ENCODE results near the gene UBE2D2. TPM values are rescaled to one million over a fixed set of nuclear protein-coding genes. Genes with fewer than 3 reads are reported as not detected.
A peak's percentile ranks its signal among the peaks of the same experiment; 100 is the strongest.

UBE2D2 gene
- total and polyA plus RNA-seq, 9 donors: 66.8 to 230 (median 117) TPM

DNA sequence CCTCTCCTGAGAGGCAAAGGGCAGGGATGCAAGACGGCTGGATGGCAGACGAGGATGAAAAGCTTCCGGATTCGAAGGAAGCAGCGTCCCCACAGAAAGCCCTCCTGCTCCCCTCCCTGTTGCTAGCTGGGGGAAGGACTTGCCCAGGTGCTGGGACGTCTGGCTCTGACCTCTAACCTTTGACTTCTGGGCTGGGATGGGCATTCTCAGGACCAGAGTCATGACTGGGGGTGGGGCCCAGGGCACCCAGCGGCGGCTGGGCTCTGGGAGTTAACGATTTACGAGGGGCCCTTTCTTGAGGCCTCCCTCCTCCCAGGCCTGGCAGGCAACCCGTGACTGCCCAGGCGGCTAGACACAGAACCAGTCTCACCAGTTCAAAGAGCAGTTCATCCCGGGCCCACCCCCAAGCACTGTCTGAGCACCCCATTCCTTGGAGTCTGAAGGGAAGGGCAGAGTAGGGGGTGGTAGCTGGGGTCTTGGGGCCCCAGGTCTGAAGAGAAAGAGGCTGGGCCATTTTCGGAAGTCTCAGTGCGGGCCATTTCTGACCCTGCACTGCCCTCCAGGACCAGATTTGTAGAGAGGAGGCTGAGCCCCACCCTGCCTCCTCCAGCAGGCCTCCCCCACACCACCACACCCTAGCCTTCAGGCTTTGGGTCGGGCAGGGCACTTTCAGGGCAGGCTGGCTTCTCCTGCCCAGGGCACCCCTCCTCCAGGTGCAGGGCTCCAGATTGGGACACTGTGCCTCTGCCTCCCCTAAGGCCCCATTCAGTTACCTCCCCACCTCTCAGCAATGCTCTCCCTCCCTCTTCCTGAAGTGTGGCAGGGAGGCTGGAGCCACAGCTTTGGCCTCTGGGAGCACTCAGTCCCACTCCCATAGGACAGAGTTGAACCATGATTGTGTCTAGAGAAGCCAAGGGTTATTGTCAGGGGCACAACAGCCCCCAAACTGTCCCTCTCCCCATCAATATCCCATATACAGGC lies 82.0 kb downstream of the UBE2D2 start:
- Histone ChIP-seq H3K4me3 (no peak overlapping the region), H3K27ac (no peak overlapping the region), H3K27me3 (no peaks in the 10 kb centered on the region), H3K36me3 (no peaks in the 10 kb centered on the region), H3K4me1 (ENCODE audit: insufficient read depth) (peaks cover 2% of the 10 kb centered on the region), H3K9me3 (no peaks in the 10 kb centered on the region)
- 48 to 57% (median 50%) methylated on average over 14 to 16 of the region's 16 CpGs for WGBS, 3 donors
- intact Hi-C loops (cut with DNase I): no loop called here
- TF ChIP-seq, protein P1, sequence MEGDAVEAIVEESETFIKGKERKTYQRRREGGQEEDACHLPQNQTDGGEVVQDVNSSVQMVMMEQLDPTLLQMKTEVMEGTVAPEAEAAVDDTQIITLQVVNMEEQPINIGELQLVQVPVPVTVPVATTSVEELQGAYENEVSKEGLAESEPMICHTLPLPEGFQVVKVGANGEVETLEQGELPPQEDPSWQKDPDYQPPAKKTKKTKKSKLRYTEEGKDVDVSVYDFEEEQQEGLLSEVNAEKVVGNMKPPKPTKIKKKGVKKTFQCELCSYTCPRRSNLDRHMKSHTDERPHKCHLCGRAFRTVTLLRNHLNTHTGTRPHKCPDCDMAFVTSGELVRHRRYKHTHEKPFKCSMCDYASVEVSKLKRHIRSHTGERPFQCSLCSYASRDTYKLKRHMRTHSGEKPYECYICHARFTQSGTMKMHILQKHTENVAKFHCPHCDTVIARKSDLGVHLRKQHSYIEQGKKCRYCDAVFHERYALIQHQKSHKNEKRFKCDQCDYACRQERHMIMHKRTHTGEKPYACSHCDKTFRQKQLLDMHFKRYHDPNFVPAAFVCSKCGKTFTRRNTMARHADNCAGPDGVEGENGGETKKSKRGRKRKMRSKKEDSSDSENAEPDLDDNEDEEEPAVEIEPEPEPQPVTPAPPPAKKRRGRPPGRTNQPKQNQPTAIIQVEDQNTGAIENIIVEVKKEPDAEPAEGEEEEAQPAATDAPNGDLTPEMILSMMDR (IDR thresholded peaks at IDR 0.05): no peak
- TF ChIP-seq EP300 (IDR thresholded peaks at IDR 0.05) (no peak), POLR2A (IDR thresholded peaks at IDR 0.05) (no peak)
- peak in 2 of 5 donors; percentile 14 to 28 for DNase-seq

DNA sequence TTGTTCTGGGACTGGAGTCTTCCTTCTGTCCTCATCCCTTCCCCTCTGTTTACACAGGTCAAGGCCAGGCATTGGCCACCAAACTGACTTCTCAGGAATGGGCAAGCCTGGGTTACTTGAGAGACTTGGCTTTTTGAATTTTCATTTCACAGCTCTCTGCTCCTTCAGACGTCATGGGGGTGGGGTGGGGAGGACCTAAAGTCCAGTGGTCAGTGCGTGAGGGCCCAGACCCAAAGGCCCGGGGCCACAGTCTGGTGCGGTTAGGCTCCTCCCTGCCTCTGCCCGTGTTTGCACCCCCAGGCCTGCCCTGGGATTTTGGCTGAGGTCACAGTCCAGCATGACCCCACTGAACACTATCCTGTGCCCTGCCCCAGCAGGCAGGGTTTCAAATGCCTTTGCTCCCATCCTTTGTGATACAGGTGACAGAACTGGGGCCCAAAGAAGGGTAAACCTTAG lies 82.9 kb downstream of the UBE2D2 start:
- peaks cover 2% of the 10 kb centered on the region for H3K4me1 ChIP-seq (ENCODE audit: insufficient read depth)
- H3K4me3 ChIP-seq: no peak overlapping the region
- intact Hi-C loops (cut with DNase I): no loop called here
- no peaks in the 10 kb centered on the region for H3K27me3 ChIP-seq
- WGBS, 3 donors: 72 to 78% (median 76%) methylated on average over 5 of the region's 5 CpGs
- no peak overlapping the region for H3K27ac ChIP-seq
- H3K9me3 ChIP-seq: no peaks in the 10 kb centered on the region
- peak in 1 of 5 donors; percentile 19 for DNase-seq
- TF ChIP-seq EP300 (IDR thresholded peaks at IDR 0.05) (no peak), POLR2A (IDR thresholded peaks at IDR 0.05) (no peak)
- TF ChIP-seq, protein P1 (IDR thresholded peaks at IDR 0.05): no peak
- H3K36me3 ChIP-seq: no peaks in the 10 kb centered on the region

DNA sequence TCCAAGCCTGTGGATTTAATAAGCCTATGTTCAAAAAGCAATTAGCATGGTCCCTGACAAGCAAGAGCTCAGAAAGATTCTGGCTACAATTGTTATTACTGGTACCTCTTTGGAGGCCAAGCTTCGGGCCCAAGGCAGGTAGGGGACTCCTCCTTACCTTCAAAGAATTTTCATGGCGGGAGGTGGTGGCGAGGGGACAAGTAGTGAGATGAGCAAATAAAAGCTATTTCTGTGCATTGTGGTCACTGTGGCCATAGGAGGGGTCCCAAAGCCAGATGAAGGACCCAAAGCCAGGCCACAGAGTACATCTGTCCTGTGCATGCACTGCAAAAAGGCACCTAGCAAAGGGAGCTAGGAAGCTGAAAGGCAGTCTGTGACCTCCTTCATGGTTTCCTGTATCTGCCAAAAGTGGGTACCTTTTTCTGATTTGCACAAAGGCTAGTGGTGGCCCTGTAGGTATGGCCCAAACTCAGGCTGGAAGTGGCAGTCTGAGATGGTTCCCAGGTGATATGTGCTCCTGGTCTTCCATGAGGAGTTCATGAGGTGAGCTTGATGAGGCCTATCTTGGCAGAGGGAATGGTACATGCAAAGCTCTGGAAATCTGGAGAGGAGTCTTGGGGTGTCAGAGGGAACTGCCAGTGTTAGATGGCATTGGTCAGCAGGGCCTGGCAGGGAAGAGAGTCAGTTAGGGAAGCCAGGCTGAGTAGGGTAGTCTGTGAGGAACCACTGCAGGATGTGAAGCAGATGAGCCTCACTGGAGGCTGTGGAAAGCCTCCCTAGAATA lies 83.7 kb downstream of the UBE2D2 start:
- TF ChIP-seq, protein P1 (IDR thresholded peaks at IDR 0.05): no peak
- no peak for TF ChIP-seq EP300 (IDR thresholded peaks at IDR 0.05)
- no peak for TF ChIP-seq POLR2A (IDR thresholded peaks at IDR 0.05)
- Histone ChIP-seq H3K36me3 (no peaks in the 10 kb centered on the region), H3K9me3 (no peaks in the 10 kb centered on the region), H3K27me3 (no peaks in the 10 kb centered on the region), H3K4me3 (no peak overlapping the region), H3K27ac (no peak overlapping the region), H3K4me1 (ENCODE audit: insufficient read depth) (peaks cover 6% of the 10 kb centered on the region)
- DNase-seq: peak in 1 of 5 donors; percentile 21
- WGBS, 3 donors: 92 to 100% (median 99%) methylated on average over 3 of the region's 3 CpGs
- intact Hi-C loops (cut with DNase I): loop anchor here in 1 of 4 donors (5.0 kb wide), 1 partner anchor 47 kb away; no protein-coding TSS in a partner anchor

DNA sequence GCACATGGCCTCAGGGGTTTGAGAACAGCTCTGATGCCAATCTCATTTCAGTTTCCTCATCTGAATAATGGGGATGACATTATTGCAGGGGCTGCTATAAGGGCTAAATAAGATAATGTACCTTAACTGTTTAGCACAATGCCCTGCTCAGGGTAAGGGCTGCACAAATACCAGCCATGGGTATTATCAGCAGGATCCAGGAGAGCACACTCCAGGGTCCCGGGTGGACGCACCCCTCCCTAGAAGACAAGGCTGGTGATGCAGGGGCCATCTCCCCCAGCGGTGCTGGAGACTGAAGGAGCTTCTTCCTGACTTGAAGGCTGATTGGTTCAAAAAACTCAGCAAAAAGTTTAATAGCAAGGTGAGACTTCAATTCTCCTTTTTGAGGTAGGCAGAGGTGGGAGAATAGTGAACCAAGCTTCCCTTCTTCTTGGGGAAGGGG lies 84.3 kb downstream of the UBE2D2 start:
- TF ChIP-seq EP300 (IDR thresholded peaks at IDR 0.05): no peak
- intact Hi-C loops (cut with DNase I): loop anchor here in 1 of 4 donors (5.0 kb wide), 1 partner anchor 47 kb away; no protein-coding TSS in a partner anchor
- no peaks in the 10 kb centered on the region for H3K27me3 ChIP-seq
- peaks cover 6% of the 10 kb centered on the region for H3K4me1 ChIP-seq (ENCODE audit: insufficient read depth)
- no peaks in the 10 kb centered on the region for H3K9me3 ChIP-seq
- no peak overlapping the region for H3K4me3 ChIP-seq
- WGBS, 3 donors: 87 to 95% (median 94%) methylated on average over 3 of the region's 3 CpGs
- H3K27ac ChIP-seq: no peak overlapping the region
- peak in 1 of 5 donors; percentile 19 for DNase-seq
- H3K36me3 ChIP-seq: no peaks in the 10 kb centered on the region

Measured in ovary (tissue), 9 donors.